NT2/D1 (cell line): ENCODE data around the gene SND1.

Experiments used
- YY1 ChIP-seq: IDR thresholded peaks from 2 replicates; pipeline ENCODE4 v1.6.1; 2011; ENCODE audit not compliant: insufficient read length, insufficient read depth
- ZNF274 ChIP-seq: IDR thresholded peaks from 2 replicates; pipeline ENCODE4 v1.6.1; 2011; ENCODE audit warnings: mild to moderate bottlenecking, low read depth, low read length

DNA sequence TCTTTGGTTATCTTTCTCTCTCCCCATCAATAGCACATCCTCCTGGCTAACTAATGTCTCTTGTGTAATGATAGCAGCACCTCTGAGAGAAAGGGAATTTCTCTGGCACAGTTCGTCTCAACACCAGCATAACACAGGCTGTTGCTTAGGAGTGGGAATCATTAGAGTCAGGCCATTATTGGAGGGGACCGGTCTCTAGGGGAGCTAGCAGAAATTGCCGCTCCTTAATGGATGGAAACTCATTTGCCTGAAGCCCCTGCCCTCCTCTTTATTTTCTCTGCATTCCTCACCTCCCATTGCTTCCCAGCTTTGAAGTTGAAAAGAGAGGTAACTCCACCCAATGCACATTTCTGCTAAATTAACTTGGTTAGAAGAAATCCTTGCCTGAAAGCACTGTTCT, 367.3 kb downstream of the SND1 start:
- TF ChIP-seq YY1 (no peak), ZNF274 (no peak)
